ENCODE measurements around the gene CYTIP. TPM values are rescaled to one million over a fixed set of nuclear protein-coding genes. Genes with fewer than 3 reads are reported as not detected.
A peak's percentile ranks its signal among the peaks of the same experiment; 100 is the strongest.
"Not testable (repeated sequence)": the region's sequence is repeated elsewhere in the genome, so short reads cannot be mapped to it uniquely, and the experiment has no call there.

CYTIP gene
- total and polyA plus RNA-seq, 7 experiments from 2014 or later: 170 to 406 (median 322) TPM

DNA sequence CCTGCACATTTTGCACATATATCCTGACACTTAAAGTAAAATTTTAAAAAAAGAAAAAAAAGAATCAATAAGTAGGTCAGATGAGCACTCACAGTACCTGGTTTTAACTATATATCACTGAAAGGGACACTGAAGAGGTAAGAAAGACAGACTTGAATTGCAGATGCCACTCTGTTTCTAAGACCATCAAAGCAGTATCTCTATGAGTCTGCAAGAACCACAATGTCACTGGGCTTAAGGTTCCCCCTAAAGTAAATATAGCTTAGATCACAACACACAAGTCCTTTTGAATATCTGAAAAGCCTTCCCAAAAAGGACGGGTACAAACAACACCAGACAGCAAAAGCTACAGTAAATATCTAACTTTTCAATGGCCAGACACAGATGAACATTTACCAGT, 57.6 kb downstream of the CYTIP start:
- Mint-ChIP-seq H3K36me3 (peaks cover 8 to 58% (median 31%) of the 10 kb centered on the region in 5 donors), H3K27me3 (no peaks in the 10 kb centered on the region), H3K4me3 (peak overlapping the region in 4 of 10 donors; percentile 0 to 41 (median 20)), H3K9me3 (peaks cover under 1 to 62% (median 34%) of the 10 kb centered on the region in 11 donors), H3K4me1 (peaks cover 9 to 73% (median 68%) of the 10 kb centered on the region in 7 donors), H3K27ac (peak overlapping the region in 8 of 9 donors; percentile 44 to 87 (median 72))
- H3K4me1 ChIP-seq (ENCODE audit: control insufficient read depth in 2 of 2, insufficient read depth in 2 of 2, low read length in 2 of 2): peaks cover 3 to 21% of the 10 kb centered on the region in 2 donors
- DNase-seq (no peak), ATAC-seq (peak; percentile 34)
- peaks cover 0 to 9% (median 0%) of the 10 kb centered on the region in 3 experiments for H3K9me3 ChIP-seq (ENCODE audit: control insufficient read depth in 2 of 3, low read length in 3 of 3)
- no peaks in the 10 kb centered on the region for H3K36me3 ChIP-seq (ENCODE audit: control insufficient read depth in 2 of 3, insufficient read depth in 3 of 3, low read length in 3 of 3)
- H3K4me3 ChIP-seq (ENCODE audit: low read length): no peak overlapping the region
- intact Hi-C loops (cut with micrococcal nuclease): loop anchor here in 1 of 2 donors (2.0 kb wide), 1 partner anchor 53 kb away; no protein-coding TSS in a partner anchor
- POLR2A ChIA-PET: interaction anchor here (0.5 to 1.0 kb wide), 2 partner anchors 16 to 80 kb away, joined by 3 read pairs; no protein-coding TSS in a partner anchor
- H3K27me3 ChIP-seq (ENCODE audit: control insufficient read depth in 2 of 2, insufficient read depth in 2 of 2, low read length in 2 of 2): no peaks in the 10 kb centered on the region
- CTCF ChIA-PET: interaction anchor here (0.6 to 1.8 kb wide), 3 partner anchors 19 to 59 kb away, joined by 3 to 7 read pairs (median 5); no protein-coding TSS in a partner anchor
- no peak overlapping the region for H3K27ac ChIP-seq (ENCODE audit: low read depth, low read length)

DNA sequence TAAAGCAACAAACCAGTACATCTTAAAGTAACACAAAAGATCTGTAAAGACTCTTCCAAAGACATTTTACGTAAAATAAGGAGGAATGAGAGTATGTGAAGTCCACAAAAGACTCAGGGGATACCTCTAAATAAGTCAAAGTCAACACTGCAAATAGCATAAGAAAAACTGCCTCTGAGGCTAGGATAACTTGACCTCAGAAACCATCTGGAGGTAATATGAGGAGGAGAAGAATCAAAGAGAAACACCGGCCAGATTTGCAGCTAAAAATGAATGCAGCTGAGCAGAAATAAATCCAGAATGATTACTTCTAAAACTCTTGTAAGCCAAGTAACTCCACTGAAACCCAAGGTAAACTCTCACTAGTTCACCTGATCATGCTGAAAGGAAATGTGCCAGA, 66.0 kb downstream of the CYTIP start:
- H3K36me3 ChIP-seq (ENCODE audit: control insufficient read depth in 2 of 3, insufficient read depth in 3 of 3, low read length in 3 of 3): peaks cover 0 to 7% (median 0%) of the 10 kb centered on the region in 3 experiments
- H3K9me3 ChIP-seq (ENCODE audit: control insufficient read depth in 2 of 3, low read length in 3 of 3): peaks cover 0 to 19% (median 17%) of the 10 kb centered on the region in 3 experiments
- Mint-ChIP-seq H3K9me3 (peaks cover 12 to 31% (median 21%) of the 10 kb centered on the region in 11 donors), H3K27ac (peak overlapping the region in 4 of 9 donors; percentile 53 to 70 (median 58)), H3K4me1 (peaks cover 3 to 57% (median 49%) of the 10 kb centered on the region in 7 donors), H3K4me3 (peak overlapping the region in 6 of 10 donors; percentile 23 to 66 (median 36)), H3K36me3 (peaks cover 23 to 52% (median 30%) of the 10 kb centered on the region in 5 donors), H3K27me3 (no peaks in the 10 kb centered on the region)
- H3K4me1 ChIP-seq (ENCODE audit: control insufficient read depth in 2 of 2, insufficient read depth in 2 of 2, low read length in 2 of 2): peaks cover 8 to 12% of the 10 kb centered on the region in 2 donors
- ATAC-seq (no peak), DNase-seq (no peak)
- H3K4me3 ChIP-seq (ENCODE audit: low read length): no peak overlapping the region
- intact Hi-C loops (cut with micrococcal nuclease): loop anchor here in 1 of 2 donors (2.0 kb wide), 1 partner anchor 15 kb away; no protein-coding TSS in a partner anchor
- ChIA-PET POLR2A (interaction anchor here (1.4 kb wide), 1 partner anchor 13 kb away, joined by 4 read pairs; no protein-coding TSS in a partner anchor), CTCF (no interaction called here)
- no peaks in the 10 kb centered on the region for H3K27me3 ChIP-seq (ENCODE audit: control insufficient read depth in 2 of 2, insufficient read depth in 2 of 2, low read length in 2 of 2)
- H3K27ac ChIP-seq (ENCODE audit: low read depth, low read length): no peak overlapping the region

DNA sequence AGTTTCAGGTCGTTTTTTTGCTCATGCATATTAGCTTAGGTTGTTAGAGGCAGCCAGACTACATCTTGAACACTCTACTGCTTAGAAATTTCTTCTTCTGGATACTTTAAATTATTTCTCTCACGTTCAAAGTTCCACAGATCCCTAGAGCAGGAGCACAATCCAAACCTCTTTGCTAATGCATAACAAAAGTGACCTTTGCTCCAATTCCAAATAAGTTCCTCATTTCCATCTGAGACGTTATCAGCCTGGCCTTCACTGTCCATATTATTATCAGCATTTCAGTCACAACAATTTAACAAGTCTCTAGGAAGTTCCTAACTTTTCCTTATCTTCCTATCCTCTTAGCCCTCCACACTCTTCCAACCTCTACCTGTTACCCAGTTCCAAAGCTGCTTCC, 67.8 kb downstream of the CYTIP start:
- intact Hi-C loops (cut with micrococcal nuclease): loop anchor here in 1 of 2 donors (2.0 kb wide), 1 partner anchor 17 kb away; no protein-coding TSS in a partner anchor
- H3K27ac Mint-ChIP-seq: peak overlapping the region in 5 of 9 donors; percentile 1 to 73 (median 16)
- CTCF ChIA-PET: no interaction called here
- H3K4me3 Mint-ChIP-seq: peak overlapping the region in 1 of 10 donors; percentile 6
- H3K4me1 Mint-ChIP-seq: peaks cover 3 to 41% (median 33%) of the 10 kb centered on the region in 7 donors
- no peak overlapping the region for H3K4me3 ChIP-seq (ENCODE audit: low read length)
- no peaks in the 10 kb centered on the region for H3K27me3 ChIP-seq (ENCODE audit: control insufficient read depth in 2 of 2, insufficient read depth in 2 of 2, low read length in 2 of 2)
- no peaks in the 10 kb centered on the region for H3K27me3 Mint-ChIP-seq
- peaks cover 23 to 42% (median 29%) of the 10 kb centered on the region in 5 donors for H3K36me3 Mint-ChIP-seq
- H3K27ac ChIP-seq (ENCODE audit: low read depth, low read length): no peak overlapping the region
- no peak for DNase-seq
- H3K36me3 ChIP-seq (ENCODE audit: control insufficient read depth in 2 of 3, insufficient read depth in 3 of 3, low read length in 3 of 3): peaks cover 0 to 7% (median 0%) of the 10 kb centered on the region in 3 experiments
- peaks cover 12 to 26% (median 21%) of the 10 kb centered on the region in 11 donors for H3K9me3 Mint-ChIP-seq
- peaks cover 0 to 19% (median 17%) of the 10 kb centered on the region in 3 experiments for H3K9me3 ChIP-seq (ENCODE audit: control insufficient read depth in 2 of 3, low read length in 3 of 3)
- POLR2A ChIA-PET: interaction anchor here (0.9 kb wide), 1 partner anchor 65 kb away, joined by 3 read pairs; no protein-coding TSS in a partner anchor
- peaks cover 3 to 7% of the 10 kb centered on the region in 2 donors for H3K4me1 ChIP-seq (ENCODE audit: control insufficient read depth in 2 of 2, insufficient read depth in 2 of 2, low read length in 2 of 2)
- no peak for ATAC-seq

DNA sequence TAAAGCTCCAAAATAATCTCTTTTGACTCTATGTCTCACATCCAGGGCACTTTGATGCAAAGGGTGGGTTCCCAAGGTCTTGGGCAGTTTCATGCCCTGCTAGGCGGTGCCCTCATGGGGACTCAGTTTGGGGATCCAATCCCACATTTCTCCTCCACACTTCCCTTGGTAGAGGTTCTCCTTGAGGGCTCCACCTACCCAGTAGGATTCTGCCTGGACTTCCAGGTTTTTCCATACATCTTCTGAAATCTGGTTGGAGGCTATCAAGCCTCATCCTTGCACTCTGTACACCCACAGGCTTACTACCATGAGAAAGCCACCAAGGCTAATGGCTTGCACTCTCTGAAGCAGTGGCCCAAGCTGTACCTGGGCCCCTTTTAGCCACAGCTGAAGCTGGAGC, 68.5 kb downstream of the CYTIP start:
- POLR2A ChIA-PET: interaction anchor here (0.9 kb wide), 1 partner anchor 66 kb away, joined by 3 read pairs; no protein-coding TSS in a partner anchor
- Histone ChIP-seq H3K4me1 (ENCODE audit: control insufficient read depth in 2 of 2, insufficient read depth in 2 of 2, low read length in 2 of 2) (peaks cover 0 to 2% of the 10 kb centered on the region in 2 donors), H3K9me3 (ENCODE audit: control insufficient read depth in 2 of 3, low read length in 3 of 3) (peaks cover 0 to 19% (median 17%) of the 10 kb centered on the region in 3 experiments), H3K4me3 (ENCODE audit: low read length) (no peak overlapping the region), H3K27me3 (ENCODE audit: control insufficient read depth in 2 of 2, insufficient read depth in 2 of 2, low read length in 2 of 2) (no peaks in the 10 kb centered on the region), H3K27ac (ENCODE audit: low read depth, low read length) (no peak overlapping the region), H3K36me3 (ENCODE audit: control insufficient read depth in 2 of 3, insufficient read depth in 3 of 3, low read length in 3 of 3) (peaks cover 0 to 7% (median 0%) of the 10 kb centered on the region in 3 experiments)
- CTCF ChIA-PET: no interaction called here
- Mint-ChIP-seq H3K27me3 (no peaks in the 10 kb centered on the region), H3K9me3 (peaks cover 11 to 25% (median 21%) of the 10 kb centered on the region in 11 donors), H3K27ac (peak overlapping the region in 4 of 9 donors; percentile 16 to 51 (median 35)), H3K36me3 (peaks cover 22 to 41% (median 28%) of the 10 kb centered on the region in 5 donors), H3K4me1 (peaks cover 3 to 35% (median 27%) of the 10 kb centered on the region in 7 donors), H3K4me3 (no peak overlapping the region)
- ATAC-seq: no peak
- intact Hi-C loops (cut with micrococcal nuclease): no loop called here
- DNase-seq: no peak

DNA sequence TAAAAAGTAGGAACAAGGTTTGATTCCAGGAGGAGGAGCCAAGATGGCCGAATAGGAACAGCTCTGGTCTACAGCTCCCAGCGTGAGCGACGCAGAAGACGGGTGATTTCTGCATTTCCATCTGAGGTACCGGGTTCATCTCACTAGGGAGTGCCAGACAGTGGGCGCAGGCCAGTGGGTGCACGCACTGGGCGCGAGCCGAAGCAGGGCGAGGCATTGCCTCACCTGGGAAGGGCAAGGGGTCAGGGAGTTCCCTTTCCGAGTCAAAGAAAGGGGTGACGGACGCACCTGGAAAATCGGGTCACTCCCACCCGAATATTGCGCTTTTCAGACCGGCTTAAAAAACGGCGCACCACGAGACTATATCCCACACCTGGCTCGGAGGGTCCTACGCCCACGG, 75.4 kb downstream of the CYTIP start:
- H3K9me3 Mint-ChIP-seq; ATAC-seq; H3K27me3 Mint-ChIP-seq; H3K36me3 ChIP-seq (ENCODE audit: control insufficient read depth in 2 of 3, insufficient read depth in 3 of 3, low read length in 3 of 3); CTCF ChIA-PET; POLR2A ChIA-PET; H3K4me3 ChIP-seq (ENCODE audit: low read length); intact Hi-C loops (cut with micrococcal nuclease); DNase-seq; H3K9me3 ChIP-seq (ENCODE audit: control insufficient read depth in 2 of 3, low read length in 3 of 3); H3K27me3 ChIP-seq (ENCODE audit: control insufficient read depth in 2 of 2, insufficient read depth in 2 of 2, low read length in 2 of 2); H3K27ac ChIP-seq (ENCODE audit: low read depth, low read length); H3K4me3 Mint-ChIP-seq; H3K27ac Mint-ChIP-seq: not testable (repeated sequence)
- Mint-ChIP-seq H3K36me3 (peaks cover 5 to 26% (median 20%) of the 10 kb centered on the region in 5 donors), H3K4me1 (peaks cover 13 to 48% (median 33%) of the 10 kb centered on the region in 7 donors)
- H3K4me1 ChIP-seq (ENCODE audit: control insufficient read depth in 2 of 2, insufficient read depth in 2 of 2, low read length in 2 of 2): peaks cover 7 to 24% of the 10 kb centered on the region in 2 donors

DNA sequence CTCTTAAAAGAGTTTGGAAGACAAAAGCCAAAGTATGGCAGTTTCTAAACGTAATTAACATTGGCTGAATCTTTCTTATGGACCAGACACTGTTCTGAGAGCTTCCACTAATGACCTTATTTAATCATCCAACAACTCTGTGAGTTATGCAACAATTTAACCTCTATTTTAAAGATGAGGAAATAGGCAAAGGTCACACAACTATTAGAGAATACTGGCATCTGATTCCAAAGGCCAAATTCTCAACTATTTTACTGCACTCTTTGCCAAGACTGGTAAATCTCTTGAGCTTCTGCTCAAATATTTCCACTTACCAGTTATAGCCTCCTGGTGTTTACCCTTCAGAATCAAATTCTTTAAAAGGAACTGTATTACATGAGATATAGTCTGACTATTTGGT, 76.2 kb downstream of the CYTIP start:
- Mint-ChIP-seq H3K9me3 (peaks cover 0 to 13% (median 0%) of the 10 kb centered on the region in 11 donors), H3K36me3 (peaks cover 5 to 31% (median 24%) of the 10 kb centered on the region in 5 donors), H3K4me1 (peaks cover 15 to 56% (median 38%) of the 10 kb centered on the region in 7 donors), H3K27me3 (no peaks in the 10 kb centered on the region), H3K27ac (no peak overlapping the region), H3K4me3 (no peak overlapping the region)
- Histone ChIP-seq H3K4me3 (ENCODE audit: low read length) (no peak overlapping the region), H3K27ac (ENCODE audit: low read depth, low read length) (no peak overlapping the region), H3K4me1 (ENCODE audit: control insufficient read depth in 2 of 2, insufficient read depth in 2 of 2, low read length in 2 of 2) (peaks cover 7 to 28% of the 10 kb centered on the region in 2 donors), H3K27me3 (ENCODE audit: control insufficient read depth in 2 of 2, insufficient read depth in 2 of 2, low read length in 2 of 2) (no peaks in the 10 kb centered on the region), H3K9me3 (ENCODE audit: control insufficient read depth in 2 of 3, low read length in 3 of 3) (no peaks in the 10 kb centered on the region), H3K36me3 (ENCODE audit: control insufficient read depth in 2 of 3, insufficient read depth in 3 of 3, low read length in 3 of 3) (no peaks in the 10 kb centered on the region)
- CTCF ChIA-PET: interaction anchor here (0.8 to 1.1 kb wide), 2 partner anchors 17 to 18 kb away, joined by 3 to 4 read pairs; no protein-coding TSS in a partner anchor
- POLR2A ChIA-PET: interaction anchor here (1.1 to 1.3 kb wide), 2 partner anchors 15 to 40 kb away, joined by 3 read pairs; no protein-coding TSS in a partner anchor
- ATAC-seq (no peak), DNase-seq (no peak)
- intact Hi-C loops (cut with micrococcal nuclease): loop anchor here in 1 of 2 donors (2.0 kb wide), 2 partner anchors 13 to 17 kb away; no protein-coding TSS in a partner anchor

All from naive thymus-derived CD4-positive, alpha-beta T cell (primary cell).